ENCODE data around the gene DONSON. TPM values are rescaled to one million over a fixed set of nuclear protein-coding genes. Genes with fewer than 3 reads are reported as not detected.

Gene DONSON
- total RNA-seq, 4 donors from 2014 or later: 4.2 to 13.3 (median 6.7) TPM

GRCh38 chr21:33539616-33540015 lies 48.9 kb downstream of the DONSON start:
- Histone ChIP-seq H3K36me3 (peaks cover 14 to 15% of the 10 kb centered on the region in 2 donors), H3K27ac (no peak overlapping the region), H3K9me3 (no peaks in the 10 kb centered on the region), H3K4me1 (peaks cover 7 to 9% of the 10 kb centered on the region in 2 donors), H3K27me3 (no peaks in the 10 kb centered on the region), H3K4me3 (replicated peaks in 1 of 3) (no peak overlapping the region)
- intact Hi-C loops (cut with DNase I): no loop called here
- DNase-seq: no peak
- TF ChIP-seq, protein P1, sequence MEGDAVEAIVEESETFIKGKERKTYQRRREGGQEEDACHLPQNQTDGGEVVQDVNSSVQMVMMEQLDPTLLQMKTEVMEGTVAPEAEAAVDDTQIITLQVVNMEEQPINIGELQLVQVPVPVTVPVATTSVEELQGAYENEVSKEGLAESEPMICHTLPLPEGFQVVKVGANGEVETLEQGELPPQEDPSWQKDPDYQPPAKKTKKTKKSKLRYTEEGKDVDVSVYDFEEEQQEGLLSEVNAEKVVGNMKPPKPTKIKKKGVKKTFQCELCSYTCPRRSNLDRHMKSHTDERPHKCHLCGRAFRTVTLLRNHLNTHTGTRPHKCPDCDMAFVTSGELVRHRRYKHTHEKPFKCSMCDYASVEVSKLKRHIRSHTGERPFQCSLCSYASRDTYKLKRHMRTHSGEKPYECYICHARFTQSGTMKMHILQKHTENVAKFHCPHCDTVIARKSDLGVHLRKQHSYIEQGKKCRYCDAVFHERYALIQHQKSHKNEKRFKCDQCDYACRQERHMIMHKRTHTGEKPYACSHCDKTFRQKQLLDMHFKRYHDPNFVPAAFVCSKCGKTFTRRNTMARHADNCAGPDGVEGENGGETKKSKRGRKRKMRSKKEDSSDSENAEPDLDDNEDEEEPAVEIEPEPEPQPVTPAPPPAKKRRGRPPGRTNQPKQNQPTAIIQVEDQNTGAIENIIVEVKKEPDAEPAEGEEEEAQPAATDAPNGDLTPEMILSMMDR (IDR thresholded peaks at IDR 0.05): no peak
- no peak for TF ChIP-seq POLR2A (IDR thresholded peaks at IDR 0.05)
- WGBS, 2 donors: 89 to 92% methylated on average over 4 of the region's 4 CpGs

DNA sequence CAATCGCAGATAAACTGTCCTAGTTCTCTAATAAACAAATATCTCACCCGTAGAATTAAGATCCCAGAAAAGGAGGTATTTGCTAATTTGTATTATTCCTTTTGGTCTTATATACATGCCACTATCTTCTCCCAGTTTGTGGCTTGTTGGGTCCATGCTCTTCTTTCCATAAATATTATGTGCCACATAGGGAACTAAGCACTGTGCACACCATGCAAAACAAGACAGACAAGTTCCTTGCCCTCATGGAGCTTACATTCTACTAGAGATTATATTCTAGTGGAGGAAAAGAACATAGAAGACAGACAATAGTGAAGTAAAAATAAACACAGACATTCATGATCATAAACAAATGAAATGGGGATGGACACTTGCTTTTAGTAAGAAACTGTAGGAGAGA lies 51.3 kb downstream of the DONSON start:
- H3K36me3 ChIP-seq: peaks cover 21 to 37% of the 10 kb centered on the region in 2 donors
- intact Hi-C loops (cut with DNase I): no loop called here

GRCh38 chr21:33531007-33531406 lies 57.5 kb downstream of the DONSON start:
- intact Hi-C loops (cut with DNase I): no loop called here
- Histone ChIP-seq H3K27ac (no peak overlapping the region), H3K4me1 (no peaks in the 10 kb centered on the region), H3K4me3 (replicated peaks in 1 of 3) (no peak overlapping the region), H3K36me3 (peaks cover 40 to 58% of the 10 kb centered on the region in 2 donors), H3K9me3 (no peaks in the 10 kb centered on the region), H3K27me3 (no peaks in the 10 kb centered on the region)
- TF ChIP-seq, protein P1 (IDR thresholded peaks at IDR 0.05): no peak
- no peak for TF ChIP-seq POLR2A (IDR thresholded peaks at IDR 0.05)
- no peak for DNase-seq
- WGBS, 2 donors: 91 to 94% methylated on average over 3 of the region's 3 CpGs

More for the DNA sequence above, 51.3 kb downstream of the DONSON start:
- H3K27ac ChIP-seq: no peak overlapping the region
- no peaks in the 10 kb centered on the region for H3K27me3 ChIP-seq
- no peak overlapping the region for H3K4me3 ChIP-seq (replicated peaks in 1 of 3)
- H3K9me3 ChIP-seq: no peaks in the 10 kb centered on the region
- H3K4me1 ChIP-seq: peaks cover 4 to 9% of the 10 kb centered on the region in 2 donors
- no peak for DNase-seq
- TF ChIP-seq POLR2A (IDR thresholded peaks at IDR 0.05): no peak
- TF ChIP-seq, protein P1 (IDR thresholded peaks at IDR 0.05): no peak
- 96 to 97% methylated on average over 2 of the region's 2 CpGs for WGBS, 2 donors

Other genes starting within 250 kb of the DONSON start
- gene IFNGR2, start 185.3 kb downstream of the DONSON start, total RNA-seq: 100 to 1,000 TPM in 1 of 4 donors, 10 to 100 TPM in 3; 64.9 to 100 (median 79.0) TPM
- gene TMEM50B, start 108.7 kb downstream of the DONSON start, total RNA-seq: 100 to 1,000 TPM; 202 to 399 (median 295) TPM
- 10 to 100 TPM in 1 of 4 donors, 1 to 10 TPM in 3; 5.6 to 12.3 (median 9.3) TPM for gene DNAJC28, start 97.0 kb downstream of the DONSON start, total RNA-seq
- gene GART, start 46.6 kb downstream of the DONSON start, total RNA-seq: 100 to 1,000 TPM in 2 of 4 donors, 10 to 100 TPM in 2; 53.8 to 130 (median 84.5) TPM
- gene SON, start 45.6 kb downstream of the DONSON start, total RNA-seq: 100 to 1,000 TPM; 283 to 425 (median 334) TPM
- gene CRYZL1, start 53.1 kb upstream of the DONSON start, total RNA-seq: 10 to 100 TPM; 27.9 to 53.5 (median 33.9) TPM
- 10 to 100 TPM; 29.6 to 42.2 (median 41.1) TPM for gene ITSN1, start 53.8 kb upstream of the DONSON start, total RNA-seq

Measured in thyroid gland (tissue), 4 donors.